Hepatic stellate cell (primary cell): ENCODE measurements around the gene FCHO2.

Experiments used
- DNase-seq: peaks from one replicate; pipeline ENCODE4 v3.0.0; 2011; ENCODE audit warnings: low spot score

The FCHO2 gene

DNA sequence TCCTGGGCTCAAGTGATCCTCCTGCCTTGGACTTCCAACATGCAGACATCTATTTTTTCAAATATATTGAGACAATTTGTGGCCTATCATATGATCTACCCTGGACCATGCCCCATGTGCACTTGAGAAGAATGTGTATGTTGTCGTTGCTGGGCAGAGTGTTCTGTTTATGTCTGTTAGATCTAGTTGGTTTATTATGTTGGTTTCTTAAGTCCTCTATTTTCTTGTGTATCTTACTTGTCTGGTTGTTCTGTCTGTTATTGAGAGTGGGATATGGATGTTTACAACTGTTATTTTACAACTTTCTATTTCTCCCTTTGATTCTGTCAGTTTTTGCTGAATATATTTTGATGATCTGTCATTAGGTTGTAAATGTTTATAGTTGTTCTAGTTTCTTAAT is 154.3 kb downstream of the FCHO2 start:
- DNase-seq = no peak

DNA sequence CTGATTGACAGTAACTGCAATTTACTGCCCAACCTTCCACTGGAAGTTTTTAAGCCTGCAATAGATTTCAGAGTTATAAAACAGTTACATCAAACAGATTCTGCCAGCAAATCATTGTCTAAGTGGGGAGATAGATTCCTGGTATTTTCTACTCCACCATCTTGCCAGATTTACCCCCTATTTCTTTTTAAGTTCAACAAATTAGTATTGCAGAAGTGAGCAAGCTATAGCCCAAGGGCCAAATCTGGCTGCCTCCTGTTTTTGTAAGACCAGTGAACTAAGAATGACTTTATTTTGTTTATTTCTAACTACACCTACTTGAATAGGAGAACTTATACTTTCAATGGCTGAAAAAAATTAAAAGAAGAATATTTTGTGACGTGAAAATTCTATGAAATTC is 155.7 kb downstream of the FCHO2 start:
- DNase-seq = no peak

GRCh38 chr5:73112359-73112758 is 156.5 kb downstream of the FCHO2 start:
- DNase-seq = no peak

DNA sequence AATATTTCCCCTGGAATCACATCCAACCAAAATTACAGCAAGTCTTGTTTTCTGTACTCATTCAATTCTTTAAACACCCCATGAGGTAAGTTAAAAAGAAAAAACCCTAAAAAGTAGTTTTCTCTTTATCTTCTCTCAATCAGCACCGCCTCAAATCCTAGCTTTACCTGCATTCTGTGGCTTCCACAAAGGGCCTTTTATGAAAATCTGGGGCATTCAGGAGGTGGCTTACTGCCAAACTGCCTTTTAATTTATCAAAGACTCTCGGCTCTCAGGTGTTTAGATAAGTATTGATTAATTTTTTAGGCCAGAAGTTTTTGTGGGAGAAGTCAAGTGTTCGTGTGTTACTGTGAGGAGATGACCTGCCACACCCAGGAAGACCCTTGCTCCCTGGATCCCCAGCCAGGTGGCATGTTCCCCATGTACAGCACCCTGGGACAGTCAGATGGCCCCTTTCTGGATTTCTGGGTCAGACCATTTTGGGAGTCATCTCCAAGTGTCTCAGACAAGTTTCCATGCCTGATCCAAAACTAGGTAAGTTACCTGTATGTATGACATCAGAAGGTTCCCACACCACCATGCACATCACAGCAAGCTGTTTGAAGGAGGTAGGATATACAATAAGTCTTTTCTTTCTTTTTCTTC is 158.3 kb downstream of the FCHO2 start:
- DNase-seq = no peak

DNA sequence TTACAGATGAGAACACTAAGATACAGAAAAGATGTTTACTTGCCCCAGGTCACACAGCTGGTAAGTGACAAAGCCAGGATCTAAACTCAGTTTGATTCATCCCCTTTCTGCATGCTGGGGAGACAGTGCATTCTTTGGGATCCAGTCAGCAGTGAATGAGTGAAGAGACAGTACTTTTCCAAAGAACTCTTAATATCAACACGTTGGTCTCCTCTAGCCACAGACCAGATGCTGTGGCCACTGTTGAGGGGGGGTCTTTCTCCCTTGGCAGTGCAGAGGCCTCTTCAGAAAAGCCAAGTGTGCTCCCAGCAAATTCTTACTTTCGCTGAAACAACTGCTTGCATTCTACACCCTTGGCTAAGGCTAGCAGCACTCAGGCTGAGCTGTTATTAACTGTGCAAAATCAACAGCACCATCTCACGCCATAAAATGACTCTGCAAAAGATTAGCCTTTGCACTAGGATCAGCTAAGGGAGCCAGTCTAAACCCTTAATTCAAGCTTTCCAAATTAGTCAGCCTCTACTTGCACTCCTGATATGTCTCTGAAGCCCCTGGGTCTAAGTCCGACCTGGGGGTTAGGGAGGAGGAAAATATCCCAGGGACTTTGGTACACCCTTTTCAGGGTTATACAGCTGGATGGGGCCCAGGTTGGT is 159.7 kb downstream of the FCHO2 start:
- DNase-seq = peak; percentile 74

DNA sequence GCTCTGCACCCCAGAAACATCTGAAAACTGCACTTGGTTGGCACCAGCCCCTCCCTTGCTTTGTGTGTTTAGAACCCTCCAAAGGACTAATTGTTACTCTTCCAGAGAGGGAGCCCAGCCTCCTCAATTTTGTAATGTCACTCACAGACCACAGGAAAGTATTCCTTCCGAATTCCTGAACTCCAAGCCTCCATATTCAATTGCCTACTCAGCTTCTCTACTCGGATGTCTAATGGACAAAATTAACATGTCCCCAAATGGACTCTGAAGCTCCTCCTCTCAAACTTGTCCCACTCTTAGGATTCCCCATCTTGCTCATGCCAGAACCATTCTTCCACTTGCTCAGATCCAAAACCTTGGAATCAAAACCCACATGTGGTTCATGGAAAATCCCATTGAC is 160.7 kb downstream of the FCHO2 start:
- DNase-seq = no peak

- DNase-seq = no peak
Observed at GRCh38 chr5:73117088-73117740, 161.4 kb downstream of the FCHO2 start.

DNA sequence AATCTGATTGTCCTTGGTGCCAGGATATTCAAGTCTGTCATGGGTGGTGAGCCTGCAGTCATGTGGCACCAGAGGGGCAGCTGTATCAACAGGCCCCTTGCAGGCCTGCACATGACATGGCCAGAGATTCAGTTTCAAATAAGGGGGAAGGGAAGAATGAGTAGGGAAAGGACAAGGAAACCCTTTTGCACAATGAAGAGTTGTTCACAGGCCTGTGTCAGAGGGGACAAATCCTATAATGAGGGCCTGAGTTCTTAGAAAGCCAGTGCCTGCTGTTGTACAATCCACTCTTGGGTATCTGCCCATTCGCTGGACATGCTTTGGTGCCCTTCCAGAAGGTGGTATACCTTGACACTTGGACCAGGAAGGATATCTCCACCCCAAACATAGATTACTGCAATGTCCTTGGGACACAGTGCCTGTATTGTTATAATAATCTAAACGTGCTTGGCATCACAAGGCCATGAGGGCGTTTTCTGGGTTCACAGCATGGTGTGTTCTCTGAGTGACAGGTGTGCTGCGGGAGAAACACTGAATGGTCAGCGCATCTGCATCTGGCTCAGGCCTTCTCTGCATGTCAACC is 162.6 kb downstream of the FCHO2 start:
- DNase-seq = no peak

DNA sequence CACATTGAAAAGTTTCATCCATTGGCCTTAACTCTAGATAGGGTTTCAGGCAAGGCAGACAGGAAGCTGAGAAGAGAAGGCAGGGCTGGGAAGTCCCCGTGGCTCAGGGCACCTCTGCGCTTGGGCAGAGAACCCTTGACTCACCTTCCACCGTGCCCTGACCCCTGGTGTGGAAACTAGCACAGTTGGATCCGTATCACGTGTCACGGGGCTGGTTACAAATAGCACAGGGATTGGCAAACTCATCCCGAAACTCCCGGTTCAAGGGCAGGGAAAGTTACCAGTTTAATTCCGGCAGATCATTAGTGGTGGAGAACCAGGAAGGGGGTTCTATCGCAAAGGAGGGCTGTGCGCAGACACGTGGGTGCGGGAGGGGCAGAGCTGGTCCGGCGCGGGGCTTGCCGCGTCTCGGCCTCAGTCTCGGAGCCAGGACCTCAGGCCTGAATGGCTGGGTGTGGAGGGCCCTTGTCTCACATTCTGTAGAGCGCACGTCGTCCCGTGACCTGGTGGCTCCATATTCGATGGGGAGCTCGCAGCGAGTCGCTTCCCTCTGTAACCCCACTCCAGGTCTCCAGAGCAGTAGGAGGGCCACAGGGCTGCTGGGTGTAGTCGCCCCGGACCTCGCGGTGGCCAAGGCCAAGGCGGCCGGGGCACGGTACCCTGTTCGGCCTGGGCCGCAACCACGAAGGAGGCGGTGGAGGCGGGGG is 163.8 kb downstream of the FCHO2 start:
- DNase-seq = no peak

DNA sequence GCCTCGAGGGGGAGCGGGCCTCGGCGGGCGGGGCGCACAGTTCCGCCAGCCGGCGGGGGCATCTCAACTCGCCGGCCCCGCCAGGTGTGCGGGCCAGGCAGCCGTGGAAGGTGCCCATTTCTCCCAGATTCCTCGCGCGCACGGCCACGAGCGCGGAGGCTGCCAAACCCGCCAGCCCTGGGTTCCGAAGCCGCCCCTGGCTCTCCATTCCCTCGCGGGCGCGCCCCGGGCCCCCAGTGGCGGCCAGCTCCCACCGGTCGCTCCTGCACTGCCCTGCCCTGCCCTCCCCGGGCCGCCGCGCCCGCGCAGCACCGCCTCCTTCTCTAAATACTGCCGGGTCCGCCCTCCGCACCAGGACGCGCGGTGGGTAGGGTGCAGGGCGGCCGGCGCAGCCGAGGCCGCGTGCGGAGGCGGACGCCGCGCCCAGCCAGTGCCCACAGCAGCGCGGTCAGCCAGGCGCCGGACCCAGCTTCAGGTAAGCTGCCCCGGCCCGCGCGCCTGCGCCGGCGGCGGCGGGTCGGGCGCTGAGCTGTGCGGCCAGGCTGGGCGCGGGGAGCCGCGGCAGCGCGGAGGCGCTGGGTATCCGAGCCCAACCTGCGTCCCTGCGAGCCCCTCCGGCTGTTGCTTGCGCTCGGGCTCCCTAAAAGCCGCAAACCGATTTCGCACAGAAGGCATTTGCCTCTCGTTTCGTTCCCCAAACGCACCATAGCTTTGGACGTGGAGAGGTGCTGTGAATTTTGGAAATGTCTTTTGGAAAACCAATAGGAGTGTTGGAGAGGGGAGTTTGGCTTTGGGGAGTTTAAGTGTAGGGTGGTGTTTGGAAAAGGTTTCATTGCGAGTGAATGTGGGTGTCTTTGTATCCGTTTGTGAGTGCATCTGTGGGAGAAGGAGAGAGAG is 164.6 kb downstream of the FCHO2 start, which contains the start of gene TMEM171:
TMEM171 (plus strand) TSS at position 354 of the 897 bp plus-strand sequence. CDS start 2,799 bp downstream, outside the sequence.
- DNase-seq = peak; percentile 45

DNA sequence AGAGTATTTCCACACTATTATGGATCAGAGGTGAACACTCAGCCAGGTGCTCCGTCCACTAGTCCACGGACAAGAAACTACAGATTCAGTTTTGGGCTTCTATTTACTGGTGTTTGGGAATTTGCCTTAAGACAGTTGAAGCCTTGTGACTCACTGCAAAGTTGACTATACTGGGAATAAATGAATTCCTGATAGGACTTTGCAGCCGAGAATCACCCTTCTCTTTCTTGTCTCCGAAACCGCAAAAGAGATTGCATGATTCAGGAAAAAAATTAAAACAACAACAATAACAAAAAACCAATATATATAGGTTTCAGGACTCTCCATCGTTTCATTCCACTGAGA is 165.2 kb downstream of the FCHO2 start:
- peak; percentile 46 for DNase-seq

GRCh38 chr5:73122875-73123810 is 167.3 kb downstream of the FCHO2 start:
- peak; percentile 55 for DNase-seq

DNA sequence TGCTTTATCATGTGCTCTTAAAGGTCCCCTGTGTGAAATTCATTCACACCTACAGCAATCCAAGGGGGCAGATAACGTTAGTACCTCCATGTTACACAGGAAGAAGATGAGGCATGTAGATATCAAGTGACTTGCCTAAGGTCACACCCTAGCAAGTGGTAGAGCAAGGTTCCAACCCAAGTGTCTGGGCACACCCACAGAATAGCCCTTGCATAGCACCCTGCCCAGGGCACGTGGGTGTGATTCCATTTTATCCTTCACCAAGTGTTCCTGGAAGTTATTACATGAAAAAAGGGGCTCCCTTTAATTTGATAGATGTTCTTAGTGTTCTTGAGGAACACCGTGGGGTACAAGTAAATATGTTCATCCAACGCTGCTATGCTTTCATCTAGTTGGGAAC is 169.4 kb downstream of the FCHO2 start:
- DNase-seq = no peak

GRCh38 chr5:73126381-73126780 is 170.5 kb downstream of the FCHO2 start:
- no peak for DNase-seq

GRCh38 chr5:73126957-73127356 is 171.1 kb downstream of the FCHO2 start:
- no peak for DNase-seq

GRCh38 chr5:73129143-73129542 is 173.3 kb downstream of the FCHO2 start:
- no peak for DNase-seq

GRCh38 chr5:73130811-73131210 is 175.0 kb downstream of the FCHO2 start:
- no peak for DNase-seq

DNA sequence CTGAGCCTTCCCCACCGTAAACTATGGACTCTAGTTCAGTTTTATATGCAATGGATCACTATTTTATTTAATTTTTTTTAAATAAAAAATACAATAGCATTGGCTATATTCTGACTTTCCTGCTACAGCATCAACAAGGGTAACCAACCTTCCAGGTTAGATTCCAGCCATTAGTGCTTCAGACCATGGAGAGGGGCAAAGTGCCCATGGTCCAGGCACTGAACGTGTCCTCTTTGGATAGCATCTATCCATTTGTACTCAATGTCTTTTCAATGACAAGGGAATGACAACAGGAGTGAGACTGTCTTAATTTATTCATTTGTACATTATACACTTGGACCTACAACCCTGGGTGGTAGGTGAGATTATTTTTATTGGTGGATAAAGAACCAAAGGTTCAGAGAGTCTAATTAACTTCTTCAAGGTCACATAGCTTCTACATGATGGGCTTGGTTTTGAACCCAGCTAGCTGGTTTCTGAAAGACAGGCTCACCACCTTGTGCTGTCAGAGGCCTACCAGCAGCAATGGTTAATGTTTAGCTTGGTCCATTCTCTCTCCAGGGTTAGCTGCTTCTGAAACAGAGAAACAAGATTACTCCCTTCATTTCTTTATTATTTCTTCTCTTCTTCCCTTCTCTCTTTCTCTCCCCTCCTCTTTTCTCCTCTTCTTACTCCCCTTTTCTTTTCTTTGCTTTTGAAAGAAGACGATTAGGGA is 176.0 kb downstream of the FCHO2 start:
- no peak for DNase-seq

DNA sequence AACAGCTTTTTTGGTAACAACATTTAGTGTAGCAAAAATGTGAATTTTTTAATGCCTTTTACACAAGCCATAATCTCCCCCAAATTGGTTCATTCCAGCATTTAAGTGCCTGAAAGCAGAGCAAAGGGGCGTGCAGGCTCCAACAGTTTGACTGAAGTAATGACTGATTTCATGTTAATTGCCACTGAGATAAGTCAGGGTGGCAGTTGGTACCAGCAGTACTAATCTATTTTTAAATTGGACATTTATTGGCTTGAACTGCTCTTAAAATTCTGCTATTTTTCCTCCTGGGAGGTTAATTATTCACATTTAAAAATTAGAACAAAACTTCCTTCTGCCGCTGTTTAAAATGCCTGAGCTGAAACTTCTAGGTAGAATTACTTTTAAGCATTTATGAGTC is 176.9 kb downstream of the FCHO2 start:
- no peak for DNase-seq

- no peak for DNase-seq
Observed at GRCh38 chr5:73135021-73135420, 179.2 kb downstream of the FCHO2 start.
